ENCODE measurements around the gene FAM120B.

DNA sequence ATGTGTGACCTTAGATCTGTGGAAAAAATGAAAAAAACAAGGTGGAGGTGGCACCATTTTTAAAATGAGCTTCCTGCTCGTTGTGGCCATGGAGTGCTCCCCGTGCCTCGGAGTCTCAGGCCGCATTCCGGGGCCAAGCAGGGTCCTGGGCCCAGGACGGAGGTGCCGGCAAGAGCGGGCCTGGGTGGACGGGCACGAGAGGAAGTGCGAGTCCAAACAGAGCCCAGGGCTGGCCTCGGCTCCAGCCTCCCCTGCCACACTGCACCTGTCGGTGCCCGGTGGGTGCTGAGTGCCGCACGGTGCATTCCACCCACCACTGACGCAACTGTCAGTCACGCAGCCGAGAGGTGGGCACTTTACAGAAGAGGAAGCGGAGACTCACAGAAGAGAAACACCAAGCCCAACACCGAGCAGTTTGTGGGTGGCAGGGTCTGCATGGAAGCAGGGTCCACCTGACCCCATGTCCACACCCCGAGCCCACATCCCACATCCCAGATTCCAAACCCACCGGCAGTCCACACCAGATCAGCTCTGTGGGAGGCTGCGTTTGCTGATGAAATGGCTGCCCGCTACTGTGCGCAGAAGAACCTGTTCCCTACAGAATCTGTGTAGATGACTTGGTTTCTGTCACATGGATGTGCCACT is 148.9 kb downstream of the FAM120B start:
- no peak for TF ChIP-seq EZH2phosphoT487 (IDR thresholded peaks at IDR 0.05; ENCODE audit: insufficient read depth, low read depth)
- no peak for TF ChIP-seq EZH2 (IDR thresholded peaks at IDR 0.05; ENCODE audit: insufficient read depth, poor library complexity, severe bottlenecking)
